ENCODE data around the gene USP30.

DNA sequence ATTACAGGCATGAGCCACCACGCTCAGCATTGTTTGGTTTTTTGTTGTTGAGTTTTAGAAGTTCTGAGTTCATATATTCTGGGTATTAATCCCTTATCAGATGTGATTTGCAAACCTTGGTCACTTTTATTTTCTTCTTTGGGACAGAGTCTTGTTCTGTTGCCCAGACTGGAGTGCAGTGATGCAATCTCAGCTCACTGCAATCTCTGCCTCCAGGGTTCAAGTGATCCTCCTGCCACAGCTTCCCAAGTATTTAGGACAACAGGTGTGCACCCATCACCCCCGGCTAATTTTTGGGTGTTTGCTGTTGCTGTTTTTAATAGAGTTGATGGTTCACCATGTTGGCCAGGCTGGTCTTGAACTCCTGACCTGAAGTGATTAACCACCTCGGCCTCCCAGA lies 11.8 kb downstream of the USP30 start:
- TF ChIP-seq CTCF (conservative IDR thresholded peaks at IDR 0.05; ENCODE audit: low read length) (no peak), EZH2phosphoT487 (IDR thresholded peaks at IDR 0.05; ENCODE audit: borderline replicate concordance) (no peak)

Measured in Loucy (cell line).